ENCODE data around the gene NXPH4. TPM values are rescaled to one million over a fixed set of nuclear protein-coding genes. Genes with fewer than 3 reads are reported as not detected.

NXPH4 gene
- polyA plus RNA-seq, 1 donor from 2014 or later = 0.53 TPM

DNA sequence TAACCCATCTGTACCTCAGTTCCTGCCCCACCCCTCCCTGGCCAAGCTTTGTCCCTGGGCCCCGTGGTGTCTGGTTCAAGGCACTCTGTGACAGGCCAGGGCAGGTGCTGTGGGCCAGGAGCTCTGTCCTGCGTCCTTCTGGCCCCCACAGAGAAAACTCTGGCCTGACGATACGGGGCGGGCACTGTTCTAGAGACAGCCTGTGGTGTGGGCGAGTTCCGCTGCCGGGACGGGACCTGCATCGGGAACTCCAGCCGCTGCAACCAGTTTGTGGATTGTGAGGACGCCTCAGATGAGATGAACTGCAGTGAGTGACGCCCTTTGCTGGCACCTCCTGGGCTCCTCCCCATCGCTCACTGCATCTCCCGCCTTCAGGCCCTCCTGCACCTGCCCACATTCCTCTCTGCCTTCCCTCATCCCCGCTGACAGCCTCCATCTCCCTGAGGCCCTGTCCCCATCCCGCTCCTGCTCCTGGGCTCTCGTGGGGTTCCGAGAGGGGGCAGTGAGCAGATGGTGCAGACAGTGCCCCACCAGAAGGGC is 22.8 kb upstream of the NXPH4 start:
- Histone ChIP-seq H3K4me3 (ENCODE audit: low read length) (no peak overlapping the region), H2AFZ (ENCODE audit: low read depth, low read length) (no peak overlapping the region), H3K4me2 (ENCODE audit: low read length) (no peak overlapping the region), H3F3A (ENCODE audit: insufficient read depth, low read length, poor library complexity, severe bottlenecking) (no peaks in the 10 kb centered on the region), H3K36me3 (ENCODE audit: insufficient read depth, low read length) (peaks cover 11% of the 10 kb centered on the region), H3K79me2 (replicated peaks; ENCODE audit: insufficient read depth, low read length) (no peaks in the 10 kb centered on the region), H3K27me3 (ENCODE audit: insufficient read depth, low read depth, low read length) (no peaks in the 10 kb centered on the region), H4K20me1 (ENCODE audit: insufficient read depth) (no peaks in the 10 kb centered on the region), H3K27ac (ENCODE audit: low read length) (no peak overlapping the region), H3K9ac (ENCODE audit: low read length) (no peak overlapping the region), H3K9me3 (ENCODE audit: low read length) (no peaks in the 10 kb centered on the region), H3K9me2 (ENCODE audit: insufficient read depth, low read length) (no peaks in the 10 kb centered on the region)
- TF ChIP-seq RAD21 (conservative IDR thresholded peaks at IDR 0.05) (no peak), SMC3 (conservative IDR thresholded peaks at IDR 0.05; ENCODE audit: poor library complexity) (no peak), EP300 (conservative IDR thresholded peaks at IDR 0.05; ENCODE audit: poor library complexity, severe bottlenecking) (no peak), EZH2 (IDR thresholded peaks at IDR 0.05; ENCODE audit: borderline replicate concordance, insufficient read depth, low read length, poor library complexity, severe bottlenecking) (no peak)

DNA sequence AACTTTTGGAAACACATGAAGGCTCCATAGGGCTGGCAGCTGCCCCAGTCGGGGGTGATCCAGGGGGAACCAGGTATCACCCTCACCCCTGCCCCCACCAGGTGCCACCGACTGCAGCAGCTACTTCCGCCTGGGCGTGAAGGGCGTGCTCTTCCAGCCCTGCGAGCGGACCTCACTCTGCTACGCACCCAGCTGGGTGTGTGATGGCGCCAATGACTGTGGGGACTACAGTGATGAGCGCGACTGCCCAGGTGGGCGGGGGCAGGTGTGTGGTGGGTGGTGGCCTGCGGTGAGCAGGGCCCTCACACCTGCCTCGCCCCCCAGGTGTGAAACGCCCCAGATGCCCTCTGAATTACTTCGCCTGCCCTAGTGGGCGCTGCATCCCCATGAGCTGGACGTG is 22.3 kb upstream of the NXPH4 start:
- Histone ChIP-seq H3K36me3 (ENCODE audit: insufficient read depth, low read length) (peaks cover 16% of the 10 kb centered on the region), H2AFZ (ENCODE audit: low read depth, low read length) (no peak overlapping the region), H3F3A (ENCODE audit: insufficient read depth, low read length, poor library complexity, severe bottlenecking) (no peaks in the 10 kb centered on the region), H3K9me3 (ENCODE audit: low read length) (no peaks in the 10 kb centered on the region), H3K27me3 (ENCODE audit: insufficient read depth, low read depth, low read length) (no peaks in the 10 kb centered on the region), H3K4me2 (ENCODE audit: low read length) (no peak overlapping the region), H3K27ac (ENCODE audit: low read length) (no peak overlapping the region), H3K9me2 (ENCODE audit: insufficient read depth, low read length) (no peaks in the 10 kb centered on the region), H4K20me1 (ENCODE audit: insufficient read depth) (no peaks in the 10 kb centered on the region), H3K4me3 (ENCODE audit: low read length) (no peak overlapping the region), H3K79me2 (replicated peaks; ENCODE audit: insufficient read depth, low read length) (no peaks in the 10 kb centered on the region), H3K9ac (ENCODE audit: low read length) (no peak overlapping the region)
- TF ChIP-seq TAF1 (IDR thresholded peaks at IDR 0.05; ENCODE audit: low read depth) (no peak), EP300 (conservative IDR thresholded peaks at IDR 0.05; ENCODE audit: poor library complexity, severe bottlenecking) (no peak), CTCF (IDR thresholded peaks at IDR 0.05; ENCODE audit: poor library complexity, severe bottlenecking) (no peak), EZH2 (IDR thresholded peaks at IDR 0.05; ENCODE audit: borderline replicate concordance, insufficient read depth, low read length, poor library complexity, severe bottlenecking) (no peak), SMC3 (conservative IDR thresholded peaks at IDR 0.05; ENCODE audit: poor library complexity) (no peak)

GRCh38 chr12:57195186-57195585 is 21.4 kb upstream of the NXPH4 start:
- Histone ChIP-seq H3K27ac (ENCODE audit: low read length) (no peak overlapping the region), H3K9ac (ENCODE audit: low read length) (no peak overlapping the region)
- no peak for TF ChIP-seq RAD21 (conservative IDR thresholded peaks at IDR 0.05)
- TF ChIP-seq MXI1 (conservative IDR thresholded peaks at IDR 0.05; ENCODE audit: poor library complexity, severe bottlenecking) = no peak
- TF ChIP-seq REST (IDR thresholded peaks at IDR 0.05; ENCODE audit: borderline replicate concordance) = no peak
- TF ChIP-seq CTCF (IDR thresholded peaks at IDR 0.05; ENCODE audit: poor library complexity, severe bottlenecking) = no peak
- TF ChIP-seq EP300 (conservative IDR thresholded peaks at IDR 0.05; ENCODE audit: poor library complexity, severe bottlenecking) = no peak
- no peak for TF ChIP-seq TAF1 (IDR thresholded peaks at IDR 0.05; ENCODE audit: low read depth)
- TF ChIP-seq POLR2AphosphoS5 (IDR thresholded peaks at IDR 0.05) = no peak
- no peak for TF ChIP-seq SMC3 (conservative IDR thresholded peaks at IDR 0.05; ENCODE audit: poor library complexity)
- TF ChIP-seq EZH2 (IDR thresholded peaks at IDR 0.05; ENCODE audit: borderline replicate concordance, insufficient read depth, low read length, poor library complexity, severe bottlenecking) = no peak

More at GRCh38 chr12:57195186-57195585, 21.4 kb upstream of the NXPH4 start:
- Histone ChIP-seq H3K9me2 (ENCODE audit: insufficient read depth, low read length) (no peaks in the 10 kb centered on the region), H3F3A (ENCODE audit: insufficient read depth, low read length, poor library complexity, severe bottlenecking) (no peaks in the 10 kb centered on the region), H3K36me3 (ENCODE audit: insufficient read depth, low read length) (peaks cover 19% of the 10 kb centered on the region), H3K9me3 (ENCODE audit: low read length) (no peaks in the 10 kb centered on the region), H3K4me2 (ENCODE audit: low read length) (no peak overlapping the region), H3K27me3 (ENCODE audit: insufficient read depth, low read depth, low read length) (no peaks in the 10 kb centered on the region), H4K20me1 (ENCODE audit: insufficient read depth) (no peaks in the 10 kb centered on the region), H3K4me3 (ENCODE audit: low read length) (no peak overlapping the region), H2AFZ (ENCODE audit: low read depth, low read length) (no peak overlapping the region), H3K79me2 (replicated peaks; ENCODE audit: insufficient read depth, low read length) (no peaks in the 10 kb centered on the region)

Data from neural cell (in vitro differentiated cells).